Stomach (tissue), 9 donors: ENCODE measurements around the gene TPRN. TPM values are rescaled to one million over a fixed set of nuclear protein-coding genes. Genes with fewer than 3 reads are reported as not detected.

Experiments used
- DNase-seq, 2 donors: peaks; one replicate each; pipeline versions ENCODE4 v3.0.0 to v3.0.0-alpha.2; 2013 to 2019
- H3K27ac ChIP-seq, 5 donors: fragments of 200-600 bp in 4 of 5; sonication (generic) in 4 of 5; one replicate each; pipeline ENCODE4 v1.5.1; 2013 to 2019; ENCODE audit warnings: mild to moderate bottlenecking in 1 of 5, moderate library complexity in 1 of 5
- H3K27me3 ChIP-seq, 3 donors: fragments of 200-600 bp; sonication (generic); one replicate each; pipeline ENCODE4 v1.5.1; 2017 to 2019; ENCODE audit warnings: mixed run types in 1 of 3
- H3K36me3 ChIP-seq, 4 donors: fragments of 200-600 bp; sonication (generic); 1 replicate in 3 of 4; 2 replicates in 1 of 4; pipeline ENCODE4 v1.5.1; 2016 to 2019
- H3K4me1 ChIP-seq, 4 donors: fragments of 200-600 bp; sonication (generic); one replicate each; pipeline ENCODE4 v1.5.1; 2016 to 2019
- H3K4me3 ChIP-seq, 4 donors: fragments of 200-600 bp; sonication (generic) in 3 of 4; one replicate each; pipeline ENCODE4 v1.5.1; 2016 to 2019; ENCODE audit warnings: mild to moderate bottlenecking in 1 of 4
- H3K9me3 ChIP-seq, 4 donors: fragments of 200-600 bp; sonication (generic); one replicate each; pipeline ENCODE4 v1.5.1; 2016 to 2019
- CTCF ChIP-seq, 7 experiments: fragments of 450-650 bp in 4 of 7; fragments of 200-600 bp in 3 of 7; sonication (generic) in 3 of 7; IDR thresholded peaks; one replicate each; pipeline ENCODE4 v1.5.1; 2016 to 2019; ENCODE audit warnings: antibody characterized with exemption in 7 of 7, control low read depth in 2 of 7, mild to moderate bottlenecking in 1 of 7
- EP300 ChIP-seq: sonication (generic); formaldehyde crosslinking; IDR thresholded peaks from one replicate; pipeline ENCODE4 v1.6.1; 2017; ENCODE audit warnings: antibody characterized with exemption
- POLR2A ChIP-seq, 4 donors: fragments of 450-650 bp; IDR thresholded peaks; one replicate each; pipeline ENCODE4 v1.6.1; 2016; ENCODE audit warnings: antibody characterized with exemption in 4 of 4, control low read depth in 2 of 4, mild to moderate bottlenecking in 1 of 4, moderate library complexity in 1 of 4
- POLR2AphosphoS5 ChIP-seq, 3 donors: sonication (generic); formaldehyde crosslinking; IDR thresholded peaks; one replicate each; pipeline ENCODE4 v1.6.1; 2016; ENCODE audit warnings: antibody characterized with exemption in 3 of 3
- WGBS, 5 donors: extraction: QIAGEN DNeasy Blood & Tissue Kit in 3 of 5; methylation state at CpG; one replicate each; pipeline versions ENCODE4 v1.1.5 to v1.1.7; 2013 to 2018; 5-methylcytosine and 5-hydroxymethylcytosine counted together
- intact Hi-C: fragments of 100-400 bp; cut with DNase I; formaldehyde crosslinking; loops from one replicate; pipeline ENCODE4 v1.15.1; 2023; ENCODE audit warnings: low total_unique reads
- polyA plus RNA-seq, 3 donors: library from polyadenylated mRNA; stranded (reverse); fragments of 200-250 nt; gene quantifications; one replicate each; pipeline ENCODE4 v1.2.3, GENCODE V29; 2013
- total RNA-seq, 5 donors: library from RNA; depleted of rRNA; stranded (reverse); fragments of >200 nt; gene quantifications; one replicate each; pipeline versions ENCODE4 v1.1.0 to v1.2.3, GENCODE V29; 2014 to 2016
- donor health status: healthy with polysubstance abuse.
- donor health status: Bipolar disorder and iron deficiency.
- donor health status: healthy.

The TPRN gene
- total and polyA plus RNA-seq, 8 donors: 8.8 to 161 (median 24.6) TPM

- peaks cover 18 to 94% (median 76%) of the 10 kb centered on the region in 3 donors for H3K27me3 ChIP-seq
- 77 to 90% (median 87%) methylated on average over 15 to 23 of the region's 23 CpGs for WGBS, 5 donors
- peaks cover 19 to 46% (median 42%) of the 10 kb centered on the region in 4 donors for H3K4me1 ChIP-seq
- intact Hi-C loops: loop anchor here (10.0 kb wide), 1 partner anchor 47 kb away; the partner anchor contains the start of genes ANAPC2 and SSNA1
- no peak for DNase-seq
- H3K36me3 ChIP-seq: no peaks in the 10 kb centered on the region
- H3K27ac ChIP-seq: no peak overlapping the region
- no peak overlapping the region for H3K4me3 ChIP-seq
- TF ChIP-seq POLR2A (IDR thresholded peaks at IDR 0.05): no peak
- TF ChIP-seq EP300: no peak
- TF ChIP-seq POLR2AphosphoS5 (IDR thresholded peaks at IDR 0.05): no peak
- H3K9me3 ChIP-seq: no peaks in the 10 kb centered on the region
Observed at GRCh38 chr9:137231372-137232039, 31.0 kb upstream of the TPRN start.

GRCh38 chr9:137230705-137231371, 30.3 kb upstream of the TPRN start, which contains the start of gene SLC34A3:
SLC34A3 (plus strand) TSS chr9:137230901; CDS start chr9:137231703, 802 bp downstream.
- intact Hi-C loops: loop anchor here (10.0 kb wide), 1 partner anchor 46 kb away; the partner anchor contains the start of genes ANAPC2 and SSNA1
- H3K27ac ChIP-seq: no peak within 1 kb of the TSS
- H3K27me3 ChIP-seq: peaks cover 18 to 90% (median 74%) of the 10 kb centered on the region in 3 donors
- no peak for TF ChIP-seq CTCF (IDR thresholded peaks at IDR 0.05)
- H3K4me1 ChIP-seq: peaks cover 12 to 46% (median 42%) of the 10 kb centered on the region in 4 donors
- no peak for DNase-seq
- H3K9me3 ChIP-seq: no peaks in the 10 kb centered on the region
- WGBS, 5 donors: 59 to 67% (median 65%) methylated on average over 8 to 14 of the region's 14 CpGs
- no peaks in the 10 kb centered on the region for H3K36me3 ChIP-seq
- H3K4me3 ChIP-seq: no peak within 1 kb of the TSS

- H3K36me3 ChIP-seq: no peaks in the 10 kb centered on the region
- TF ChIP-seq POLR2AphosphoS5 (IDR thresholded peaks at IDR 0.05): no peak
- no peak for TF ChIP-seq EP300
- TF ChIP-seq CTCF (IDR thresholded peaks at IDR 0.05): no peak
- no peak for TF ChIP-seq POLR2A (IDR thresholded peaks at IDR 0.05)
- H3K27me3 ChIP-seq: peaks cover 15 to 82% (median 67%) of the 10 kb centered on the region in 3 donors
- no peak overlapping the region for H3K4me3 ChIP-seq
- no peaks in the 10 kb centered on the region for H3K9me3 ChIP-seq
- intact Hi-C loops: loop anchor here (5.0 to 10.0 kb wide), 2 partner anchors 45 to 113 kb away; partner anchors contain the start of genes ANAPC2 and SSNA1
- DNase-seq: peak in 1 of 2 donors; percentile 35
- WGBS, 5 donors: 52 to 72% (median 57%) methylated on average over 8 to 31 of the region's 31 CpGs
- no peak overlapping the region for H3K27ac ChIP-seq
- peaks cover 11 to 48% (median 42%) of the 10 kb centered on the region in 4 donors for H3K4me1 ChIP-seq
Observed at GRCh38 chr9:137229903-137230704, 29.6 kb upstream of the TPRN start.

- H3K27me3 ChIP-seq: peaks cover 11 to 74% (median 58%) of the 10 kb centered on the region in 3 donors
- DNase-seq: no peak
- TF ChIP-seq POLR2A (IDR thresholded peaks at IDR 0.05): no peak
- TF ChIP-seq CTCF (IDR thresholded peaks at IDR 0.05): no peak
- TF ChIP-seq EP300: no peak
- TF ChIP-seq POLR2AphosphoS5 (IDR thresholded peaks at IDR 0.05): no peak
- H3K36me3 ChIP-seq: no peaks in the 10 kb centered on the region
- peaks cover 18 to 57% (median 48%) of the 10 kb centered on the region in 4 donors for H3K4me1 ChIP-seq
- H3K27ac ChIP-seq: no peak overlapping the region
- intact Hi-C loops: loop anchor here (5.0 kb wide), 1 partner anchor 112 kb away; no protein-coding TSS in a partner anchor
- 68 to 82% (median 77%) methylated on average over 15 to 27 of the region's 27 CpGs for WGBS, 5 donors
- no peaks in the 10 kb centered on the region for H3K9me3 ChIP-seq
- no peak overlapping the region for H3K4me3 ChIP-seq
Observed at GRCh38 chr9:137228968-137229896, 28.7 kb upstream of the TPRN start.
